ENCODE results near the gene SPATA2L. TPM values are rescaled to one million over a fixed set of nuclear protein-coding genes. Genes with fewer than 3 reads are reported as not detected.
A peak's percentile ranks its signal among the peaks of the same experiment; 100 is the strongest.

Gene SPATA2L
- total and polyA plus RNA-seq, 2 of the 13 experiments (the other 11 are each of a cell fraction or from before 2014, with no cell fraction given): 9.1 to 20.7 TPM

DNA sequence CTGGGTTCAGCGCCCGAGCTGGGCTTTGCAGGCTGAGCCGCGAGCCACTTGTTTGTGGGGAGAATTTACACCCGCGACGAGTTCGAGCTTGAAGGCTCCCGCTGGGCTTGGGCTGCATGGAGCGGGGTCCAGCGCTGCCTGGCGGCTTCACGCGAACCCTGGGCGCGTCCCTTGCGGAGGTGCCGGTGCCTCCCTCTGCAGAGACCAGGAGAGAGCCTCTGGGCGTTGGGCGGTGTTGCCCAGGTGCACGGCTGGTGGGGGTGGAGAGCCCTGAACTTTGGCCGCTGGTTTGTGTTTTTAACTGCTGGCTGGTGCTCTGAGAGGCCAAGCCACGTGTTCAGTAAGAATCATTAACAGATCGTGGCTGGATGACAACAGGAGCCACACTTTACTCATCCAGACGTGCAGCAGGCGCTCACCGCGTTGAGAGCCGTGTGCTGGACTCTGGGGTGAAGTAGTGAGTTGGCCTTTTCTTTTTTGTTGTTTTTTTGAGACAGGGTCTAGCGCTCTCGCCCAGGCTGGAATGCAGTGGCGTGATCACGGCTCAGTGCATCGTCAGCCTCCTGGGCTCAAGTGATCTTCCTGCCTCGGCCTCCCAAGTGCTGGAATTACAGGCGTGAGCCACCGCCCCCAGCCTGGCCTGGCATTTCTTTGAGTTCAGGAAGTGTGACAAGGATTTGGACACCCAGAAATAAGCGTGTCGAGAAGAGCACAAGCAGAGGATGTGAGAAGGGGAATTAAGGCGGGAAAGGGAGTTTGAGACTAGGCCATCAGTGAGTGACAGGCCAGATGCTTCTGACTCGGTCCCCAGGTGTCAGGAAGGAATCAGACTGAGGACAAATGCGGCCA lies 14.2 kb downstream of the SPATA2L start (continued):
- peak; percentile 95 for TF ChIP-seq AKNA (CRISPR knock-in tag; IDR thresholded peaks at IDR 0.05; ENCODE audit: borderline replicate concordance)
- no peak for TF ChIP-seq MYNN (CRISPR knock-in tag; IDR thresholded peaks at IDR 0.05; ENCODE audit: low read depth)
- peak; percentile 55; the same call in 1 of the 2 replicates for TF ChIP-seq NFYC (CRISPR knock-in tag; IDR thresholded peaks at IDR 0.05)
- peak; percentile 56 for TF ChIP-seq ONECUT2 (CRISPR knock-in tag; IDR thresholded peaks at IDR 0.05)
- peak; percentile 54 for TF ChIP-seq SOX13 (IDR thresholded peaks at IDR 0.05)
- peak; percentile 51 to 86; a peak in 2 of 4 replicates for TF ChIP-seq SOX13 (CRISPR knock-in tag; conservative IDR thresholded peaks at IDR 0.05 in 1 of 2, IDR thresholded peaks at IDR 0.05 in 1 of 2)
- TF ChIP-seq DNMT3B (CRISPR knock-in tag; conservative IDR thresholded peaks at IDR 0.05): peak; percentile 90
- 0 out of 2 replicates have a peak, but pooled peaks have one; percentile 40 for TF ChIP-seq ZFP36L2 (CRISPR knock-in tag; IDR thresholded peaks at IDR 0.05)
- TF ChIP-seq SNAPC2 (CRISPR knock-in tag; IDR thresholded peaks at IDR 0.05): peak; percentile 99
- TF ChIP-seq ZNF138 (CRISPR knock-in tag; IDR thresholded peaks at IDR 0.05; ENCODE audit: low read depth): no peak; the same call in 1 of the 2 replicates
- TF ChIP-seq ZNF451 (CRISPR knock-in tag; IDR thresholded peaks at IDR 0.05): peak; percentile 94
- TF ChIP-seq ZNF747 (CRISPR knock-in tag; IDR thresholded peaks at IDR 0.05; ENCODE audit: borderline replicate concordance): peak; percentile 99
- no peak for TF ChIP-seq ZBTB40 (IDR thresholded peaks at IDR 0.05)
- TF ChIP-seq ZBTB40 (CRISPR knock-in tag; IDR thresholded peaks at IDR 0.05): peak; percentile 93
- TF ChIP-seq YEATS2 (CRISPR knock-in tag; IDR thresholded peaks at IDR 0.05; ENCODE audit: borderline replicate concordance): peak; percentile 87; the same call in 1 of the 2 replicates
